Glutamatergic neuron (in vitro differentiated cells): ENCODE data around the gene OR2F2. TPM values are rescaled to one million over a fixed set of nuclear protein-coding genes. Genes with fewer than 3 reads are reported as not detected.

Experiments
- DNase-seq: peaks from one replicate; pipeline ENCODE4 v3.0.0; 2022
- H3K27ac Mint-ChIP-seq: one replicate; pipeline ENCODE4 v1.8.0; 2020; ENCODE audit warnings: mild to moderate bottlenecking, mixed read lengths, inconsistent platforms; ENCODE audit not compliant: unreplicated experiment
- H3K27me3 Mint-ChIP-seq: one replicate; pipeline ENCODE4 v1.8.0; 2020; ENCODE audit warnings: mild to moderate bottlenecking, moderate library complexity, mixed read lengths, inconsistent platforms; ENCODE audit not compliant: unreplicated experiment
- H3K36me3 Mint-ChIP-seq: one replicate; pipeline ENCODE4 v1.8.0; 2020; ENCODE audit warnings: mild to moderate bottlenecking, mixed read lengths, inconsistent platforms; ENCODE audit not compliant: unreplicated experiment
- H3K4me1 Mint-ChIP-seq: one replicate; pipeline ENCODE4 v1.8.0; 2020; ENCODE audit warnings: mild to moderate bottlenecking, low read depth, mixed read lengths, inconsistent platforms; ENCODE audit not compliant: unreplicated experiment
- H3K4me3 Mint-ChIP-seq: one replicate; pipeline ENCODE4 v1.8.0; 2020; ENCODE audit warnings: mild to moderate bottlenecking, mixed read lengths, inconsistent platforms; ENCODE audit not compliant: unreplicated experiment
- H3K9me3 Mint-ChIP-seq: one replicate; pipeline ENCODE4 v1.8.0; 2020; ENCODE audit warnings: mild to moderate bottlenecking, moderate library complexity, mixed read lengths, inconsistent platforms; ENCODE audit not compliant: unreplicated experiment
- CTCF ChIP-seq: fragments of 200-600 bp; sonication (generic); IDR thresholded peaks from one replicate; pipeline ENCODE4 v1.5.0; 2021; ENCODE audit not compliant: partially characterized antibody, unreplicated experiment
- total RNA-seq: library from RNA; stranded (reverse); fragmentation: NEBNext Ultra II Directional; extraction: Animal tissue kit (Norgen Biotek cat#: 25700); gene quantifications from one replicate; pipeline ENCODE4 v1.2.1, GENCODE V29; 2021; ENCODE audit not compliant: unreplicated experiment

Gene OR2F2
- total RNA-seq, 1 donor from 2014 or later = not detected

DNA sequence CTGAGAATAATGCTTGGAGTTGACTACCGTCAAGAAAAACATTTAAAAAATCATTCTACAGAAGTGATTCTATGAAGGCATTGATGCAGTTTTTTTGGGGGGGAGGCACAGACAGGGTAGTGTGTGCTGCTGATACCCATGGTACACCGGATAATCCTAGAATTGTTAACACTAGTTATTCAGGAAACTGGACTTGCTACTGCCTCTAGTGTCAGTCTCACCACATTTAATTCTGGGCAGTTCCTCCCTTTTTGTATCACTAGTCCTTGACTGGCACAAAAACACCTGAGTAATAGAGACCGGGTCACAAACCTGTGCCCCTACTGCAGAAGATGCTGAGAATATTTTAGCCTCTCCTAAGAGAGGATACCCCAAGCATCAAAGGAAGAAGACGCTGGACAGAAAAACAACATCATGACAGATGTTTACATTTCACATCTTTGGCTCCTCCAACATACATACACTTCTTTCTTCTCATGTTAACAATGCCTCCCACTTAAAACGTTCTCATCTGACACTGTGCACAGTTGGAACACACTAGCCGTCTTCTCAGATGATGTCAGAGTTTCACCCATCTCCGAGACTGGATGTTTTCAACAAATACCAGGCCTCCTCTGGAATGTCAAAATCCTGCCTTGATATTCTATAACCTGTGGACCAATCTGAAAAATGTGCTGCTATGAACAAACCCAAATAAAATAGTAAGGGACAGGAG lies 19.9 kb upstream of the OR2F2 start:
- DNase-seq = no peak
- Mint-ChIP-seq H3K9me3 (no peaks in the 10 kb centered on the region), H3K27me3 (no peaks in the 10 kb centered on the region), H3K36me3 (no peaks in the 10 kb centered on the region), H3K27ac (no peak overlapping the region), H3K4me1 (peaks cover 3% of the 10 kb centered on the region), H3K4me3 (no peak overlapping the region)
- no peak for TF ChIP-seq CTCF

- DNase-seq = no peak
- H3K4me1 Mint-ChIP-seq = no peaks in the 10 kb centered on the region
- H3K36me3 Mint-ChIP-seq = no peaks in the 10 kb centered on the region
- H3K9me3 Mint-ChIP-seq = no peaks in the 10 kb centered on the region
- no peaks in the 10 kb centered on the region for H3K27me3 Mint-ChIP-seq
- TF ChIP-seq CTCF = no peak
- no peak overlapping the region for H3K27ac Mint-ChIP-seq
- H3K4me3 Mint-ChIP-seq = no peak overlapping the region
Measured at GRCh38 chr7:143924851-143925250, 10.2 kb upstream of the OR2F2 start.

GRCh38 chr7:143929224-143929920 lies 5.7 kb upstream of the OR2F2 start:
- Mint-ChIP-seq H3K4me1 (no peaks in the 10 kb centered on the region), H3K36me3 (no peaks in the 10 kb centered on the region), H3K27me3 (no peaks in the 10 kb centered on the region), H3K27ac (no peak overlapping the region), H3K4me3 (no peak overlapping the region), H3K9me3 (no peaks in the 10 kb centered on the region)
- no peak for DNase-seq
- no peak for TF ChIP-seq CTCF

- Mint-ChIP-seq H3K36me3 (no peaks in the 10 kb centered on the region), H3K4me1 (no peaks in the 10 kb centered on the region), H3K9me3 (no peaks in the 10 kb centered on the region), H3K27me3 (no peaks in the 10 kb centered on the region), H3K27ac (no peak overlapping the region), H3K4me3 (no peak overlapping the region)
- DNase-seq = no peak
- no peak for TF ChIP-seq CTCF
Measured at GRCh38 chr7:143931739-143932138, 3.3 kb upstream of the OR2F2 start.
